ENCODE results near the gene SATB2.

SATB2 gene

GRCh38 chr2:199388728-199389268 lies 68.9 kb downstream of the SATB2 start:
- peak; percentile 66 for DNase-seq

- no peak for DNase-seq
Observed at GRCh38 chr2:199384043-199384442, 73.7 kb downstream of the SATB2 start.

- DNase-seq, result no peak
Observed at GRCh38 chr2:199383021-199383420, 74.7 kb downstream of the SATB2 start.

- no peak for DNase-seq
Observed at GRCh38 chr2:199382091-199382490, 75.6 kb downstream of the SATB2 start.

GRCh38 chr2:199381531-199381930 lies 76.2 kb downstream of the SATB2 start:
- DNase-seq, result no peak

GRCh38 chr2:199378948-199379650 lies 78.6 kb downstream of the SATB2 start:
- peak; percentile 57 for DNase-seq

GRCh38 chr2:199370150-199370780 lies 87.5 kb downstream of the SATB2 start:
- no peak for DNase-seq

- DNase-seq, result peak; percentile 77
Observed at GRCh38 chr2:199366406-199366805, 91.3 kb downstream of the SATB2 start.

GRCh38 chr2:199364153-199364552 lies 93.6 kb downstream of the SATB2 start:
- peak; percentile 64 for DNase-seq

- no peak for DNase-seq
Observed at GRCh38 chr2:199356412-199356811, 101.3 kb downstream of the SATB2 start.

- DNase-seq, result peak; percentile 48
Observed at GRCh38 chr2:199348871-199349270, 108.9 kb downstream of the SATB2 start.

- no peak for DNase-seq
Observed at GRCh38 chr2:199344012-199344411, 113.7 kb downstream of the SATB2 start.

- DNase-seq, result no peak
Observed at GRCh38 chr2:199342334-199342733, 115.4 kb downstream of the SATB2 start.

- DNase-seq, result no peak
Observed at GRCh38 chr2:199341123-199341522, 116.6 kb downstream of the SATB2 start.

- no peak for DNase-seq
Observed at GRCh38 chr2:199339891-199340605, 117.7 kb downstream of the SATB2 start.

GRCh38 chr2:199336546-199336945 lies 121.2 kb downstream of the SATB2 start:
- no peak for DNase-seq

GRCh38 chr2:199335502-199335901 lies 122.2 kb downstream of the SATB2 start:
- no peak for DNase-seq

- no peak for DNase-seq
Observed at GRCh38 chr2:199329466-199329865, 128.3 kb downstream of the SATB2 start.

GRCh38 chr2:199329031-199329430 lies 128.7 kb downstream of the SATB2 start:
- no peak for DNase-seq

GRCh38 chr2:199325881-199326280 lies 131.9 kb downstream of the SATB2 start:
- DNase-seq, result no peak

- DNase-seq, result no peak
Observed at GRCh38 chr2:199322151-199322550, 135.6 kb downstream of the SATB2 start.

GRCh38 chr2:199317646-199318045 lies 140.1 kb downstream of the SATB2 start:
- no peak for DNase-seq

- no peak for DNase-seq
Observed at GRCh38 chr2:199316851-199317250, 140.9 kb downstream of the SATB2 start.
